GM23338 (cell line): ENCODE measurements around the gene FAM76A. TPM values are rescaled to one million over a fixed set of nuclear protein-coding genes. Genes with fewer than 3 reads are reported as not detected.

ENCODE experiments used
- ATAC-seq: fragments of 200-7000 bp; cut with Tn5 transposase; 3 replicates; pipeline ENCODE4 v1.9.1; 2020
- DNase-seq: peaks from one replicate; pipeline ENCODE4 v3.0.0-alpha.2; 2015; ENCODE audit warnings: low spot score
- H2AFZ ChIP-seq: fragments of 200-600 bp; sonication (generic); 2 replicates; pipeline ENCODE4 v1.8.0; 2016; ENCODE audit warnings: antibody characterized with exemption, mild to moderate bottlenecking, moderate library complexity
- H3F3A ChIP-seq: fragments of 200-600 bp; sonication (generic); replicated peaks from 2 replicates; pipeline ENCODE4 v1.8.0; 2017; ENCODE audit warnings: antibody characterized with exemption, mixed run types, low read depth
- H3K27ac ChIP-seq: fragments of 200-600 bp; sonication (generic); 2 replicates; pipeline ENCODE4 v1.6.1; 2016; ENCODE audit warnings: low read depth
- H3K27me3 ChIP-seq: fragments of 200-600 bp; sonication (generic); 2 replicates; pipeline ENCODE4 v1.8.0; 2016; ENCODE audit warnings: mild to moderate bottlenecking, mixed run types, moderate library complexity; ENCODE audit not compliant: insufficient read depth
- H3K36me3 ChIP-seq: fragments of 200-600 bp; sonication (generic); 2 replicates; pipeline ENCODE4 v1.8.0; 2016; ENCODE audit warnings: mild to moderate bottlenecking; ENCODE audit not compliant: insufficient read depth
- H3K4me1 ChIP-seq: fragments of 200-600 bp; sonication (generic); 2 replicates; pipeline ENCODE4 v1.8.0; 2016; ENCODE audit warnings: mild to moderate bottlenecking, moderate library complexity; ENCODE audit not compliant: insufficient read depth
- H3K4me2 ChIP-seq: fragments of 200-600 bp; sonication (generic); 2 replicates; pipeline ENCODE4 v1.7.1; 2017; ENCODE audit warnings: mixed run types
- H3K4me3 ChIP-seq: fragments of 200-600 bp; sonication (generic); 2 replicates; pipeline ENCODE4 v1.6.1; 2016; ENCODE audit warnings: mixed run types
- H3K79me2 ChIP-seq: fragments of 200-600 bp; sonication (generic); replicated peaks from 2 replicates; pipeline ENCODE4 v1.8.0; 2017; ENCODE audit warnings: mild to moderate bottlenecking; ENCODE audit not compliant: insufficient read depth
- H3K9me2 ChIP-seq: fragments of 200-600 bp; sonication (generic); 2 replicates; pipeline ENCODE4 v1.8.0; 2017; ENCODE audit not compliant: insufficient read depth
- H4K20me1 ChIP-seq: fragments of 200-600 bp; sonication (generic); replicated peaks from 2 replicates; pipeline ENCODE4 v1.8.0; 2017; ENCODE audit warnings: mild to moderate bottlenecking; ENCODE audit not compliant: insufficient read depth
- H3K27ac Mint-ChIP-seq: 2 replicates; pipeline ENCODE4 v1.8.0; 2020; ENCODE audit warnings: inconsistent platforms, mild to moderate bottlenecking, moderate library complexity, mixed read lengths
- H3K27me3 Mint-ChIP-seq: 3 replicates; pipeline ENCODE4 v1.8.0; 2022; ENCODE audit warnings: low read depth, mild to moderate bottlenecking, moderate library complexity, mixed read lengths, inconsistent platforms; ENCODE audit not compliant: insufficient read depth, poor library complexity
- H3K36me3 Mint-ChIP-seq: 3 replicates; pipeline ENCODE4 v1.8.0; 2021; ENCODE audit warnings: low read depth, mild to moderate bottlenecking, inconsistent platforms, moderate library complexity, mixed read lengths
- H3K4me1 Mint-ChIP-seq: 3 replicates; pipeline ENCODE4 v1.8.0; 2020; ENCODE audit warnings: mild to moderate bottlenecking, inconsistent platforms, mixed read lengths
- H3K4me3 Mint-ChIP-seq: 3 replicates; pipeline ENCODE4 v1.8.0; 2021; ENCODE audit warnings: moderate library complexity, mild to moderate bottlenecking, inconsistent platforms, mixed read lengths
- H3K9me3 Mint-ChIP-seq: 3 replicates; pipeline ENCODE4 v1.8.0; 2020; ENCODE audit warnings: moderate library complexity, mild to moderate bottlenecking, inconsistent platforms, mixed read lengths
- CREB1 ChIP-seq: fragments of 250-450 bp; sonication (Bioruptor Pico); IDR thresholded peaks from 2 replicates; pipeline ENCODE4 v1.5.0; 2020; ENCODE audit warnings: low read depth, mild to moderate bottlenecking, moderate library complexity
- EZH2 ChIP-seq: fragments of 200-600 bp; sonication (generic); IDR thresholded peaks from one replicate; pipeline ENCODE4 v1.8.0; 2017; ENCODE audit warnings: antibody characterized with exemption, mild to moderate bottlenecking, low read depth; ENCODE audit not compliant: unreplicated experiment
- EZH2phosphoT487 ChIP-seq: fragments of 200-600 bp; sonication (generic); IDR thresholded peaks from one replicate; pipeline ENCODE4 v1.8.1; 2018; ENCODE audit warnings: antibody characterized with exemption; ENCODE audit not compliant: unreplicated experiment
- JUNB ChIP-seq: IDR thresholded peaks from one replicate; pipeline ENCODE4 v1.6.1; 2016; ENCODE audit warnings: antibody characterized with exemption; ENCODE audit not compliant: unreplicated experiment
- NANOG ChIP-seq: IDR thresholded peaks from 2 replicates; pipeline ENCODE4 v1.6.1; 2016; ENCODE audit warnings: antibody characterized with exemption, borderline replicate concordance
- POLR2AphosphoS5 ChIP-seq: IDR thresholded peaks from 2 replicates; pipeline ENCODE4 v1.6.1; 2016; ENCODE audit warnings: antibody characterized with exemption, low read depth
- STAT1 ChIP-seq: IDR thresholded peaks from one replicate; pipeline ENCODE4 v1.6.1; 2016; ENCODE audit warnings: antibody characterized with exemption; ENCODE audit not compliant: unreplicated experiment
- ZNF114 ChIP-seq: fragments of 250-450 bp; sonication (Bioruptor Pico); IDR thresholded peaks from 2 replicates; pipeline ENCODE4 v1.5.0; 2020; ENCODE audit warnings: mild to moderate bottlenecking, moderate library complexity
- ZNF331 ChIP-seq: fragments of 250-450 bp; sonication (Bioruptor Pico); IDR thresholded peaks from 2 replicates; pipeline ENCODE4 v1.5.0; 2020; ENCODE audit warnings: low read depth, mild to moderate bottlenecking, moderate library complexity
- polyA plus RNA-seq: library from polyadenylated mRNA; unstranded; fragments of >200 nt; fragmentation: Nextera tagmentation; extraction: Ambion mirVana; gene quantifications from 2 replicates; pipeline ENCODE4 v1.2.1, GENCODE V29; 2016
- total RNA-seq: library from RNA; depleted of rRNA; stranded (reverse); fragments of >200 nt; shearing (Covaris generic); gene quantifications from 2 replicates; pipeline ENCODE4 v1.2.3, GENCODE V29; 2014
- TF ChIP-seq, protein P1 (sequence below): fragments of 250-450 bp; sonication (Bioruptor Pico); IDR thresholded peaks from 2 replicates; pipeline ENCODE4 v1.5.0; 2020; ENCODE audit warnings: mild to moderate bottlenecking, moderate library complexity
- TF ChIP-seq, protein P2 (sequence below): IDR thresholded peaks from one replicate; pipeline ENCODE4 v1.6.1; 2018; ENCODE audit warnings: antibody characterized with exemption; ENCODE audit not compliant: unreplicated experiment
- TF ChIP-seq, protein P3 (sequence below): IDR thresholded peaks from 2 replicates; pipeline ENCODE4 v1.6.1; 2016; ENCODE audit warnings: antibody characterized with exemption
- TF ChIP-seq, protein P4 (sequence below), 2 experiments: fragments of 200-600 bp in 1 of 2; sonication (generic) in 1 of 2; conservative IDR thresholded peaks; 2 replicates each; pipeline versions ENCODE4 v1.5.1 to v1.6.1; 2016 to 2017; ENCODE audit warnings: antibody characterized with exemption in 2 of 2, low read depth in 2 of 2, mild to moderate bottlenecking in 2 of 2, moderate library complexity in 1 of 2

The FAM76A gene
- total and polyA plus RNA-seq, 2 experiments from 2014 or later: 12.5 to 13.8 TPM

DNA sequence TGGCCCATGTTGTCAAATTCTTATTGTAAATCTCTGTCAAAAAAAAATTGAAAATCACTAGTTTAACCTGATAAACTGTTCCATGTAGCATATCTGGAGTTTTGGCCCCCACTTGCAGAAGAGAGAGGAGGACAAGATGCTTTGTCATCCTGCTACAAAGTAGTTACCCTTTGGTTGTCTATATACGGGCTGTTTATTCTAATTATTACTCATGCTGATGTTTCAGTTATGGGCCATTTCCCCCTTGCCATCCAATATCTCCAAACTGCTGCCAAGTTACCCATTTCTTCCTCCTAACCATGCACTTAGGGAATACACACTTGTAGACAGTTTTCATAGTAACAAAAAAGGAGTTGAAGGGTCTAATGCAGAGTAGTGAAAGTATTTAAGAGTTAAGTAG is 69.8 kb downstream of the FAM76A start:
- H3K27ac Mint-ChIP-seq: no peak overlapping the region; the same call in 1 of the 2 replicates
- no peaks in the 10 kb centered on the region for H3K4me1 Mint-ChIP-seq
- H3K4me3 Mint-ChIP-seq: no peak overlapping the region
- TF ChIP-seq EZH2phosphoT487 (no peak), STAT1 (no peak), ZNF331 (CRISPR knock-in tag) (no peak), POLR2AphosphoS5 (no peak), EZH2 (no peak), ZNF114 (CRISPR knock-in tag) (no peak), JUNB (no peak), CREB1 (no peak), NANOG (no peak)
- TF ChIP-seq, protein P1, sequence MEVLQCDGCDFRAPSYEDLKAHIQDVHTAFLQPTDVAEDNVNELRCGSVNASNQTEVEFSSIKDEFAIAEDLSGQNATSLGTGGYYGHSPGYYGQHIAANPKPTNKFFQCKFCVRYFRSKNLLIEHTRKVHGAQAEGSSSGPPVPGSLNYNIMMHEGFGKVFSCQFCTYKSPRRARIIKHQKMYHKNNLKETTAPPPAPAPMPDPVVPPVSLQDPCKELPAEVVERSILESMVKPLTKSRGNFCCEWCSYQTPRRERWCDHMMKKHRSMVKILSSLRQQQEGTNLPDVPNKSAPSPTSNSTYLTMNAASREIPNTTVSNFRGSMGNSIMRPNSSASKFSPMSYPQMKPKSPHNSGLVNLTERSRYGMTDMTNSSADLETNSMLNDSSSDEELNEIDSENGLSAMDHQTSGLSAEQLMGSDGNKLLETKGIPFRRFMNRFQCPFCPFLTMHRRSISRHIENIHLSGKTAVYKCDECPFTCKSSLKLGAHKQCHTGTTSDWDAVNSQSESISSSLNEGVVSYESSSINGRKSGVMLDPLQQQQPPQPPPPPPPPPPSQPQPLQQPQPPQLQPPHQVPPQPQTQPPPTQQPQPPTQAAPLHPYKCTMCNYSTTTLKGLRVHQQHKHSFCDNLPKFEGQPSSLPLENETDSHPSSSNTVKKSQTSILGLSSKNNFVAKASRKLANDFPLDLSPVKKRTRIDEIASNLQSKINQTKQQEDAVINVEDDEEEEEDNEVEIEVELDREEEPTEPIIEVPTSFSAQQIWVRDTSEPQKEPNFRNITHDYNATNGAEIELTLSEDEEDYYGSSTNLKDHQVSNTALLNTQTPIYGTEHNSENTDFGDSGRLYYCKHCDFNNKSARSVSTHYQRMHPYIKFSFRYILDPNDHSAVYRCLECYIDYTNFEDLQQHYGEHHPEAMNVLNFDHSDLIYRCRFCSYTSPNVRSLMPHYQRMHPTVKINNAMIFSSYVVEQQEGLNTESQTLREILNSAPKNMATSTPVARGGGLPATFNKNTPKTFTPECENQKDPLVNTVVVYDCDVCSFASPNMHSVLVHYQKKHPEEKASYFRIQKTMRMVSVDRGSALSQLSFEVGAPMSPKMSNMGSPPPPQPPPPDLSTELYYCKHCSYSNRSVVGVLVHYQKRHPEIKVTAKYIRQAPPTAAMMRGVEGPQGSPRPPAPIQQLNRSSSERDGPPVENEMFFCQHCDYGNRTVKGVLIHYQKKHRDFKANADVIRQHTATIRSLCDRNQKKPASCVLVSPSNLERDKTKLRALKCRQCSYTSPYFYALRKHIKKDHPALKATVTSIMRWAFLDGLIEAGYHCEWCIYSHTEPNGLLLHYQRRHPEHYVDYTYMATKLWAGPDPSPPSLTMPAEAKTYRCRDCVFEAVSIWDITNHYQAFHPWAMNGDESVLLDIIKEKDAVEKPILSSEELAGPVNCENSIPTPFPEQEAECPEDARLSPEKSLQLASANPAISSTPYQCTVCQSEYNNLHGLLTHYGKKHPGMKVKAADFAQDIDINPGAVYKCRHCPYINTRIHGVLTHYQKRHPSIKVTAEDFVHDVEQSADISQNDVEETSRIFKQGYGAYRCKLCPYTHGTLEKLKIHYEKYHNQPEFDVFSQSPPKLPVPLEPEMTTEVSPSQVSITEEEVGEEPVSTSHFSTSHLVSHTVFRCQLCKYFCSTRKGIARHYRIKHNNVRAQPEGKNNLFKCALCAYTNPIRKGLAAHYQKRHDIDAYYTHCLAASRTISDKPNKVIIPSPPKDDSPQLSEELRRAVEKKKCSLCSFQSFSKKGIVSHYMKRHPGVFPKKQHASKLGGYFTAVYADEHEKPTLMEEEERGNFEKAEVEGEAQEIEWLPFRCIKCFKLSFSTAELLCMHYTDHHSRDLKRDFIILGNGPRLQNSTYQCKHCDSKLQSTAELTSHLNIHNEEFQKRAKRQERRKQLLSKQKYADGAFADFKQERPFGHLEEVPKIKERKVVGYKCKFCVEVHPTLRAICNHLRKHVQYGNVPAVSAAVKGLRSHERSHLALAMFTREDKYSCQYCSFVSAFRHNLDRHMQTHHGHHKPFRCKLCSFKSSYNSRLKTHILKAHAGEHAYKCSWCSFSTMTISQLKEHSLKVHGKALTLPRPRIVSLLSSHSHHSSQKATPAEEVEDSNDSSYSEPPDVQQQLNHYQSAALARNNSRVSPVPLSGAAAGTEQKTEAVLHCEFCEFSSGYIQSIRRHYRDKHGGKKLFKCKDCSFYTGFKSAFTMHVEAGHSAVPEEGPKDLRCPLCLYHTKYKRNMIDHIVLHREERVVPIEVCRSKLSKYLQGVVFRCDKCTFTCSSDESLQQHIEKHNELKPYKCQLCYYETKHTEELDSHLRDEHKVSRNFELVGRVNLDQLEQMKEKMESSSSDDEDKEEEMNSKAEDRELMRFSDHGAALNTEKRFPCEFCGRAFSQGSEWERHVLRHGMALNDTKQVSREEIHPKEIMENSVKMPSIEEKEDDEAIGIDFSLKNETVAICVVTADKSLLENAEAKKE (CRISPR knock-in tag): no peak
- TF ChIP-seq, protein P2, sequence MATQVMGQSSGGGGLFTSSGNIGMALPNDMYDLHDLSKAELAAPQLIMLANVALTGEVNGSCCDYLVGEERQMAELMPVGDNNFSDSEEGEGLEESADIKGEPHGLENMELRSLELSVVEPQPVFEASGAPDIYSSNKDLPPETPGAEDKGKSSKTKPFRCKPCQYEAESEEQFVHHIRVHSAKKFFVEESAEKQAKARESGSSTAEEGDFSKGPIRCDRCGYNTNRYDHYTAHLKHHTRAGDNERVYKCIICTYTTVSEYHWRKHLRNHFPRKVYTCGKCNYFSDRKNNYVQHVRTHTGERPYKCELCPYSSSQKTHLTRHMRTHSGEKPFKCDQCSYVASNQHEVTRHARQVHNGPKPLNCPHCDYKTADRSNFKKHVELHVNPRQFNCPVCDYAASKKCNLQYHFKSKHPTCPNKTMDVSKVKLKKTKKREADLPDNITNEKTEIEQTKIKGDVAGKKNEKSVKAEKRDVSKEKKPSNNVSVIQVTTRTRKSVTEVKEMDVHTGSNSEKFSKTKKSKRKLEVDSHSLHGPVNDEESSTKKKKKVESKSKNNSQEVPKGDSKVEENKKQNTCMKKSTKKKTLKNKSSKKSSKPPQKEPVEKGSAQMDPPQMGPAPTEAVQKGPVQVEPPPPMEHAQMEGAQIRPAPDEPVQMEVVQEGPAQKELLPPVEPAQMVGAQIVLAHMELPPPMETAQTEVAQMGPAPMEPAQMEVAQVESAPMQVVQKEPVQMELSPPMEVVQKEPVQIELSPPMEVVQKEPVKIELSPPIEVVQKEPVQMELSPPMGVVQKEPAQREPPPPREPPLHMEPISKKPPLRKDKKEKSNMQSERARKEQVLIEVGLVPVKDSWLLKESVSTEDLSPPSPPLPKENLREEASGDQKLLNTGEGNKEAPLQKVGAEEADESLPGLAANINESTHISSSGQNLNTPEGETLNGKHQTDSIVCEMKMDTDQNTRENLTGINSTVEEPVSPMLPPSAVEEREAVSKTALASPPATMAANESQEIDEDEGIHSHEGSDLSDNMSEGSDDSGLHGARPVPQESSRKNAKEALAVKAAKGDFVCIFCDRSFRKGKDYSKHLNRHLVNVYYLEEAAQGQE: no peak
- TF ChIP-seq, protein P3, sequence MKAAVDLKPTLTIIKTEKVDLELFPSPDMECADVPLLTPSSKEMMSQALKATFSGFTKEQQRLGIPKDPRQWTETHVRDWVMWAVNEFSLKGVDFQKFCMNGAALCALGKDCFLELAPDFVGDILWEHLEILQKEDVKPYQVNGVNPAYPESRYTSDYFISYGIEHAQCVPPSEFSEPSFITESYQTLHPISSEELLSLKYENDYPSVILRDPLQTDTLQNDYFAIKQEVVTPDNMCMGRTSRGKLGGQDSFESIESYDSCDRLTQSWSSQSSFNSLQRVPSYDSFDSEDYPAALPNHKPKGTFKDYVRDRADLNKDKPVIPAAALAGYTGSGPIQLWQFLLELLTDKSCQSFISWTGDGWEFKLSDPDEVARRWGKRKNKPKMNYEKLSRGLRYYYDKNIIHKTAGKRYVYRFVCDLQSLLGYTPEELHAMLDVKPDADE: no peak
- TF ChIP-seq, protein P4, sequence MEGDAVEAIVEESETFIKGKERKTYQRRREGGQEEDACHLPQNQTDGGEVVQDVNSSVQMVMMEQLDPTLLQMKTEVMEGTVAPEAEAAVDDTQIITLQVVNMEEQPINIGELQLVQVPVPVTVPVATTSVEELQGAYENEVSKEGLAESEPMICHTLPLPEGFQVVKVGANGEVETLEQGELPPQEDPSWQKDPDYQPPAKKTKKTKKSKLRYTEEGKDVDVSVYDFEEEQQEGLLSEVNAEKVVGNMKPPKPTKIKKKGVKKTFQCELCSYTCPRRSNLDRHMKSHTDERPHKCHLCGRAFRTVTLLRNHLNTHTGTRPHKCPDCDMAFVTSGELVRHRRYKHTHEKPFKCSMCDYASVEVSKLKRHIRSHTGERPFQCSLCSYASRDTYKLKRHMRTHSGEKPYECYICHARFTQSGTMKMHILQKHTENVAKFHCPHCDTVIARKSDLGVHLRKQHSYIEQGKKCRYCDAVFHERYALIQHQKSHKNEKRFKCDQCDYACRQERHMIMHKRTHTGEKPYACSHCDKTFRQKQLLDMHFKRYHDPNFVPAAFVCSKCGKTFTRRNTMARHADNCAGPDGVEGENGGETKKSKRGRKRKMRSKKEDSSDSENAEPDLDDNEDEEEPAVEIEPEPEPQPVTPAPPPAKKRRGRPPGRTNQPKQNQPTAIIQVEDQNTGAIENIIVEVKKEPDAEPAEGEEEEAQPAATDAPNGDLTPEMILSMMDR (conservative IDR thresholded peaks at IDR 0.05; ENCODE audit: low read depth in 2 of 2): no peak
- DNase-seq (no peak), ATAC-seq (no peak)
- no peaks in the 10 kb centered on the region for H3K9me3 Mint-ChIP-seq
- no peak overlapping the region for H2AFZ ChIP-seq
- no peaks in the 10 kb centered on the region for H3K27me3 ChIP-seq
- no peak overlapping the region for H3K4me2 ChIP-seq
- H3F3A ChIP-seq: no peaks in the 10 kb centered on the region
- no peaks in the 10 kb centered on the region for H3K79me2 ChIP-seq
- H4K20me1 ChIP-seq: no peaks in the 10 kb centered on the region
- H3K36me3 ChIP-seq: no peaks in the 10 kb centered on the region
- no peaks in the 10 kb centered on the region for H3K27me3 Mint-ChIP-seq
- no peaks in the 10 kb centered on the region for H3K9me2 ChIP-seq
- no peaks in the 10 kb centered on the region for H3K36me3 Mint-ChIP-seq
- no peaks in the 10 kb centered on the region for H3K4me1 ChIP-seq
- H3K4me3 ChIP-seq: no peak overlapping the region
- no peak overlapping the region for H3K27ac ChIP-seq
